Activated effector memory CD4-positive, alpha-beta T cell treated with anti-CD3 and anti-CD28 coated beads, Interleukin-2, amount 50 U/mL, for 16 hours (primary cell): ENCODE results near the gene PLB1.
"Not testable (repeated sequence)": the region's sequence is repeated elsewhere in the genome, so short reads cannot be mapped to it uniquely, and the experiment has no call there.

Experiments
- DNase-seq: peaks from one replicate; pipeline ENCODE4 v3.0.0-alpha.2; 2020

The PLB1 gene

GRCh38 chr2:28538134-28538533 is 42.3 kb downstream of the PLB1 start:
- no peak for DNase-seq

- DNase-seq: no peak
Observed at GRCh38 chr2:28538652-28539051, 42.8 kb downstream of the PLB1 start.

- DNase-seq: no peak
Observed at GRCh38 chr2:28539118-28539541, 43.3 kb downstream of the PLB1 start.

GRCh38 chr2:28543316-28544035 is 47.6 kb downstream of the PLB1 start:
- DNase-seq: no peak

- DNase-seq: no peak
Observed at GRCh38 chr2:28544036-28544346, 48.1 kb downstream of the PLB1 start.

- peak; percentile 68 for DNase-seq
Observed at GRCh38 chr2:28544405-28544921, 48.6 kb downstream of the PLB1 start.

GRCh38 chr2:28544922-28545589 is 49.2 kb downstream of the PLB1 start:
- no peak for DNase-seq

GRCh38 chr2:28545590-28546200 is 49.8 kb downstream of the PLB1 start:
- no peak for DNase-seq

GRCh38 chr2:28546242-28546641 is 50.4 kb downstream of the PLB1 start:
- DNase-seq: no peak

- no peak for DNase-seq
Observed at GRCh38 chr2:28547223-28547860, 51.5 kb downstream of the PLB1 start.

GRCh38 chr2:28547906-28548600 is 52.2 kb downstream of the PLB1 start:
- no peak for DNase-seq

GRCh38 chr2:28550345-28550744 is 54.5 kb downstream of the PLB1 start:
- not testable (repeated sequence) for DNase-seq

GRCh38 chr2:28552045-28552823 is 56.4 kb downstream of the PLB1 start:
- DNase-seq: no peak

GRCh38 chr2:28556303-28556702 is 60.4 kb downstream of the PLB1 start:
- DNase-seq: no peak

GRCh38 chr2:28557389-28558131 is 61.7 kb downstream of the PLB1 start:
- DNase-seq: no peak

- DNase-seq: no peak
Observed at GRCh38 chr2:28558158-28558820, 62.4 kb downstream of the PLB1 start.

GRCh38 chr2:28558918-28559317 is 63.1 kb downstream of the PLB1 start:
- DNase-seq: no peak

GRCh38 chr2:28563869-28564268 is 68.0 kb downstream of the PLB1 start:
- no peak for DNase-seq

- DNase-seq: peak; percentile 22
Observed at GRCh38 chr2:28564346-28564745, 68.5 kb downstream of the PLB1 start.

- DNase-seq: peak; percentile 21
Observed at GRCh38 chr2:28565033-28565432, 69.2 kb downstream of the PLB1 start.
